Measurements from ENCODE around the gene BCO2.

The BCO2 gene

DNA sequence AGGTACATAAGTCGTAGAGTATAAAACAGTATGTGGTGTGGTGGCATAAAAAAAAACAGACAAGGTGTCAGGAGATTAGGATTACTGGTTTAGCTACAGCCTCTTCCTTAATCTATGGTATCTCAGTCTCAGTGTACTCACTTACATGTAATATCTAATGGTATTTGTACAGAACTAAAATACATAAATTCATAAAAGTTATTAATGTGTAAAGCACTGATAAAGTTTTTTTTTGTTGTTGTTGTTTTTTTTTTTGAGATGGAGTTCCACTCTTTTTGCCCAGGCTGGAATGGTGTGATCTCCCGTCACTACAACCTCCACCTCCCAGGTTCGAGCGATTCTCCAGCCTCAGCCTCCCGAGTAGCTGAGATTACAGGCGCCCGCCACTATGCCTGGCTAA is 53.8 kb downstream of the BCO2 start:
- TF ChIP-seq, protein P1, sequence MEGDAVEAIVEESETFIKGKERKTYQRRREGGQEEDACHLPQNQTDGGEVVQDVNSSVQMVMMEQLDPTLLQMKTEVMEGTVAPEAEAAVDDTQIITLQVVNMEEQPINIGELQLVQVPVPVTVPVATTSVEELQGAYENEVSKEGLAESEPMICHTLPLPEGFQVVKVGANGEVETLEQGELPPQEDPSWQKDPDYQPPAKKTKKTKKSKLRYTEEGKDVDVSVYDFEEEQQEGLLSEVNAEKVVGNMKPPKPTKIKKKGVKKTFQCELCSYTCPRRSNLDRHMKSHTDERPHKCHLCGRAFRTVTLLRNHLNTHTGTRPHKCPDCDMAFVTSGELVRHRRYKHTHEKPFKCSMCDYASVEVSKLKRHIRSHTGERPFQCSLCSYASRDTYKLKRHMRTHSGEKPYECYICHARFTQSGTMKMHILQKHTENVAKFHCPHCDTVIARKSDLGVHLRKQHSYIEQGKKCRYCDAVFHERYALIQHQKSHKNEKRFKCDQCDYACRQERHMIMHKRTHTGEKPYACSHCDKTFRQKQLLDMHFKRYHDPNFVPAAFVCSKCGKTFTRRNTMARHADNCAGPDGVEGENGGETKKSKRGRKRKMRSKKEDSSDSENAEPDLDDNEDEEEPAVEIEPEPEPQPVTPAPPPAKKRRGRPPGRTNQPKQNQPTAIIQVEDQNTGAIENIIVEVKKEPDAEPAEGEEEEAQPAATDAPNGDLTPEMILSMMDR (IDR thresholded peaks at IDR 0.05), result no peak

DNA sequence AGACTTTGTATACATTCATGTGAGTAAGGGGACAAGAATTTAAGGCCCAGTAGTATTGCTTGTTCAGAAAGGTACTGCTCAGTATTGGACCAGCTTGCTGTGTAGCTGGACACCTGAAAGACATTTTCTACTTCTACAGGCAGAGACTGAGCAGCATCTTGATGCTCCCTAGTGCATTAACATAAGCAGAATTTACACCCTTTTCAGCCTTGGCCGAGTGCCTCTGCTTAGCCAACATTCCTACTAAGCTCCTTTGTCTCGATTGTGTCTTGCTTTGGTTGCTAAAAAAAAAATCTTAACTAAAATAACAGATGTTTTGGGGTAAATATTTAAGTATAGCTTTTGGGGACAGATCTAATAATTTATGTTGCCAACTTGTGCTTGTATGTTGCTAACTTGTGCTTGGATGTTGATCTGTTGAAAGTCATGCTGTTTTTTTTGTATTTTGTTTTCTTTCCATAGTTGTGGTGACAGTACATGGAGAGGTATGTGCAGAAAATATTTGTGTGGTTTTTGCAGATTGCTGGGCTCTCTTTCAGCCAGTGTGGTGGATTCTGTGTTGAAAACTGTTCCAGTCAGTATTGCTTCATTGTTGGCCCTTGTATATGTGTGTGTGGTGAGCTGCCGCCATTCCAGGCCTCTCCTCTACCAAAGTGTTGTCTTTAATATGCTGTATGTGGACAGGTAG is 54.6 kb downstream of the BCO2 start:
- TF ChIP-seq, protein P1 (IDR thresholded peaks at IDR 0.05), result no peak

DNA sequence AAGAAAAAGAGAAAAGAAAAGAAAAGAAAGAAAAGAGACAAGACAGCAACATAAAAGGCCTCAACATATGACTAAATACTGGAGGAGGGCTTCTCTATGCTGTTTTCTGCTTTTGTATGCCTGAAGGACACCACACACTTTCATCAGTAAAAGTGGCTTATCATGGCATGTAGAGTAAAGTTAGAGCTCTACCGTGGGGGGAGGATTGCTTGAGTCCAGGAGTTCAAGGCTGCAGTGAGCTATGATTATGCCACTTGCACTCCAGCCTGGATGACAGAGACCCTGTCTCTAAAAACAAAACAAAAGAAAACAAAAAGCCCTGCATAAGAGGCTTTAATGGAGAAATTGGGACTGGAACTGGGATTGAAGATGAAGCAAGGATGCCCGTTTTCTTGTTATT is 56.6 kb downstream of the BCO2 start:
- TF ChIP-seq, protein P1 (IDR thresholded peaks at IDR 0.05), result no peak

DNA sequence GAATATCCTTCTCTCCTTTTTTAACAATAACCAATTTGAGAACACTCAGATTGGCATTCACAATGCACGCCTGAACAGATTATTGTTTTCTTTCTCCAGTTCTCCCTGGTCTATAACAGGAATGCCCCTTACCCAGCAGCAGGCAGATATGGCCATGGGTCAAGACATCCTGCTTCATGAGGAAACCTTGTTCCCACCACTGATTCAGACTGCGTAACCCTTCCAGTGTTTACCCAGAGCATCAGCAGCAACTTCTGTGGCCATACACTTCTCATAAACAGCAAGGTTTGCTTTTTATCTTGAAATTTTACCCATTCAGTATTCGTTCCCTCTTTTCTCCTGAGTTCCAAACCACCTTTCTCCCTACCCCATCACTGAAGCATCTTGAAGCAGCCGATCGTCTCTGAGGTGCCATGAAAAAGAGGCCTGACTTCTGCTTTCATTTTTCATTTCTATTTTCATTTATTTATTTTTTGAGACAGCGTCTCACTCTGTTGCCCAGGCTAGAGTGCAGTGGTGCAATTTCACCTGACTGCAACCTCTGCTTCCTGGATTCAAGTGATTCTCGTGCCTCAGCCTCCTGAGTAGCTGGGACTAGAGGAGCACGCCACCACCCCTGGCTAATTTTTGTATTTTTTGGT is 60.6 kb downstream of the BCO2 start:
- TF ChIP-seq, protein P1 (IDR thresholded peaks at IDR 0.05), result no peak

DNA sequence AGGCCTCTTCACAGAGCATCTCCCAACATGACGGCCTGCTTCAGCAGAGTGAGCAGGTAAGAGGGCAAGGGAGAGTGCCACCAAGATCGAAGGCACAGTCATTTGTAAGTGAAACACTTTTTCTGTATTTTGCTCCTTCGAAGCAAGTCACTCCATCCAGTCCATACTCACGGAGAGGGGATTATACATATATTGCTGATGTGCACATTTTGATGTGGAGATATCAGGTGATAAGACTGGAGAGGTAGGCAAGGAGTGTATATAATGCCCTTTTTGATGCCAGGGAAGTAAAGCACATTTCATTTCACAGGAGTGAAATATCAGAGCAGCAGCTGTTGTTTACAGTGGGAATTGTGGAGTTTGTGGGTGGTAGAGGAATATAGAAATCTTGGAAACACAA is 62.1 kb downstream of the BCO2 start:
- TF ChIP-seq, protein P1 (IDR thresholded peaks at IDR 0.05), result no peak

DNA sequence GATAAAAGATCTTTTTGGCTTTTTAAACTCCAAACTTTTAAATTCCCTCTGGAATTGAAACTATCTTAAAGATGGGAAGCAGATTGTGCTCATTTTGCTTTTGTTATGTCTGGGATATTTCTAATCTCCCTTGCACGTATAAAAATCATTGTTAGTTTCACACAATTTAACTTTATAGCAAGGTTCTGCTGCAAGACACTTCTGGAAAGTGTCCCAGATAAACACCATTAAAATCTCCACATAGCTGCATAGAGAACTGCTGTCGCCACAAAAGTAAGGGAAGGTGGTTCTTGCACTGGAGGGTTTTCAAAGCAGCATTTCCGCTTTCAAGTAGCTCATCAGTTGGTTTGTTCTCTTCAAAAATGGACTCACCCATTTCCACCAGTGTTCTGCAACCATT is 62.7 kb downstream of the BCO2 start:
- TF ChIP-seq, protein P1 (IDR thresholded peaks at IDR 0.05), result no peak

DNA sequence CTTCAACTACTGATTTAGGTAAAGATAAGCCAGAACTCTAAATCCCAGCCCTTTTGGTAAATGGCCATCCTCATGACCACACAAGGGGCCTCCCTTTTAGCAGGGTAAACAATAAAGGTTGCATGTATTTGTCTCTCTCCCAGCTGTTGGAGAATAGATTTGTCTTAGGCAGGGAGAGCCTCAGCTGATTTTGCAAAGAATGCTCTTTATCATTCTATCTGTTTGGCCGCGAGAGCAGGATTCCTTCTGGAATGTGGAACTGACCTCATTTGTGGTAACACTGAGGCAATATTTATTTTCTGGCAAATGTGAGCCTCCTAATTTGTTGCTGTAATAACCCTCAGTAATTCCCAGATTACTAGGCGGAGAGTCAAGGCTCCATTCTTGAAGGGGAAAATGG is 66.2 kb downstream of the BCO2 start:
- TF ChIP-seq, protein P1 (IDR thresholded peaks at IDR 0.05), result no peak

Measured in LNCAP (cell line).